Liver (tissue), 9 donors: Measurements from ENCODE around the gene TRIM25. TPM values are rescaled to one million over a fixed set of nuclear protein-coding genes. Genes with fewer than 3 reads are reported as not detected.

ENCODE experiments used
- DNase-seq: peaks from one replicate; pipeline ENCODE4 v3.0.0-alpha.2; 2017; ENCODE audit warnings: low spot score
- H3K27ac ChIP-seq, 2 donors: one replicate each; pipeline ENCODE4 v1.7.0; 2013; ENCODE audit warnings: inconsistent platforms in 2 of 2, low read length in 2 of 2, control low read depth in 1 of 2, low read depth in 1 of 2, mild to moderate bottlenecking in 1 of 2
- H3K27me3 ChIP-seq, 4 donors: one replicate each; pipeline versions ENCODE4 v1.6.1 to v1.7.0; 2013; ENCODE audit warnings: low read length in 3 of 4, inconsistent platforms in 1 of 4, mild to moderate bottlenecking in 1 of 4, moderate library complexity in 1 of 4; ENCODE audit not compliant: control insufficient read depth in 4 of 4, insufficient read depth in 4 of 4
- H3K36me3 ChIP-seq, 4 donors: one replicate each; pipeline versions ENCODE4 v1.6.1 to v1.7.0; 2013; ENCODE audit warnings: low read length in 3 of 4, mild to moderate bottlenecking in 3 of 4, low read depth in 1 of 4, moderate library complexity in 1 of 4; ENCODE audit not compliant: control insufficient read depth in 4 of 4, insufficient read depth in 3 of 4
- H3K4me1 ChIP-seq, 4 donors: one replicate each; pipeline versions ENCODE4 v1.6.1 to v1.7.0; 2013; ENCODE audit warnings: low read length in 3 of 4, mild to moderate bottlenecking in 3 of 4, moderate library complexity in 1 of 4; ENCODE audit not compliant: control insufficient read depth in 4 of 4, insufficient read depth in 4 of 4
- H3K4me3 ChIP-seq, 3 donors: one replicate each; pipeline versions ENCODE4 v1.6.1 to v1.7.0; 2013; ENCODE audit warnings: low read length in 3 of 3, control low read depth in 1 of 3, low read depth in 1 of 3, mild to moderate bottlenecking in 1 of 3
- H3K9ac ChIP-seq, 2 donors: one replicate each; pipeline ENCODE4 v1.7.0; 2013; ENCODE audit warnings: low read length in 2 of 2, mild to moderate bottlenecking in 2 of 2, moderate library complexity in 2 of 2, control low read depth in 1 of 2, low read depth in 1 of 2
- H3K9me3 ChIP-seq, 4 donors: one replicate each; pipeline versions ENCODE4 v1.6.1 to v1.7.0; 2013; ENCODE audit warnings: low read length in 3 of 4; ENCODE audit not compliant: control insufficient read depth in 4 of 4
- CTCF ChIP-seq: fragments of 150-350 bp; IDR thresholded peaks from 2 replicates; pipeline ENCODE4 v1.5.1; 2017; ENCODE audit warnings: improper control_type of control experiment, low read depth, low read length; ENCODE audit not compliant: missing input control
- EGR1 ChIP-seq, 2 donors: IDR thresholded peaks; 2 replicates each; pipeline ENCODE4 v1.6.1; 2016 to 2018; ENCODE audit warnings: antibody characterized with exemption in 2 of 2, low read depth in 2 of 2
- FOXA1 ChIP-seq: IDR thresholded peaks from 2 replicates; pipeline ENCODE4 v1.6.1; 2016; ENCODE audit warnings: antibody characterized with exemption
- FOXA2 ChIP-seq: IDR thresholded peaks from 2 replicates; pipeline ENCODE4 v1.6.1; 2016; ENCODE audit warnings: antibody characterized with exemption
- GABPA ChIP-seq, 2 donors: IDR thresholded peaks in 1 of 2; conservative IDR thresholded peaks in 1 of 2; 2 replicates each; pipeline ENCODE4 v1.6.1; 2016; ENCODE audit warnings: antibody characterized with exemption in 2 of 2, mild to moderate bottlenecking in 1 of 2, moderate library complexity in 1 of 2
- HNF4A ChIP-seq, 2 donors: conservative IDR thresholded peaks; 2 replicates each; pipeline ENCODE4 v1.6.1; 2016; ENCODE audit warnings: antibody characterized with exemption in 2 of 2, mild to moderate bottlenecking in 2 of 2
- HNF4G ChIP-seq: IDR thresholded peaks from 2 replicates; pipeline ENCODE4 v1.6.1; 2016; ENCODE audit warnings: antibody characterized with exemption
- JUND ChIP-seq, 2 donors: IDR thresholded peaks; 2 replicates each; pipeline ENCODE4 v1.6.1; 2016; ENCODE audit warnings: antibody characterized with exemption in 2 of 2
- NR2F2 ChIP-seq: IDR thresholded peaks from 2 replicates; pipeline ENCODE4 v1.6.1; 2016; ENCODE audit warnings: antibody characterized with exemption
- RAD21 ChIP-seq, 2 donors: IDR thresholded peaks; 2 replicates each; pipeline ENCODE4 v1.6.1; 2016; ENCODE audit warnings: antibody characterized with exemption in 2 of 2, mild to moderate bottlenecking in 2 of 2
- REST ChIP-seq: IDR thresholded peaks from 2 replicates; pipeline ENCODE4 v1.6.1; 2016; ENCODE audit warnings: antibody characterized with exemption, mild to moderate bottlenecking
- RXRA ChIP-seq, 2 donors: IDR thresholded peaks; 2 replicates each; pipeline ENCODE4 v1.6.1; 2017 to 2018; ENCODE audit warnings: antibody characterized with exemption in 2 of 2, mild to moderate bottlenecking in 1 of 2
- SP1 ChIP-seq: IDR thresholded peaks from 2 replicates; pipeline ENCODE4 v1.6.1; 2018; ENCODE audit warnings: antibody characterized with exemption, mild to moderate bottlenecking
- TAF1 ChIP-seq: conservative IDR thresholded peaks from 2 replicates; pipeline ENCODE4 v1.6.1; 2016; ENCODE audit warnings: antibody characterized with exemption, mild to moderate bottlenecking
- ZBTB33 ChIP-seq: IDR thresholded peaks from 2 replicates; pipeline ENCODE4 v1.6.1; 2016; ENCODE audit warnings: antibody characterized with exemption
- WGBS: extraction: QIAGEN DNeasy Blood & Tissue Kit; methylation state at CpG from one replicate; pipeline ENCODE4 v1.1.7; 2013; 5-methylcytosine and 5-hydroxymethylcytosine counted together
- polyA plus RNA-seq, 2 donors: library from polyadenylated mRNA; stranded (reverse) in 1 of 2; unstranded in 1 of 2; fragments of 200-250 nt in 1 of 2; fragments of >200 nt in 1 of 2; fragmentation: Nextera tagmentation in 1 of 2; extraction: Ambion mirVana in 1 of 2; gene quantifications; one replicate each; pipeline versions ENCODE4 v1.2.1 to v1.2.3, GENCODE V29; 2013 to 2015
- total RNA-seq, 2 donors: library from RNA; depleted of rRNA; stranded (reverse); fragments of >200 nt; gene quantifications; one replicate each; pipeline ENCODE4 v1.2.3, GENCODE V29; 2014
- TF ChIP-seq, protein P1 (sequence below): IDR thresholded peaks from 2 replicates; pipeline ENCODE4 v1.6.1; 2016; ENCODE audit warnings: antibody characterized with exemption
- donor health status: healthy.
- donor health status: healthy.
- donor health status: healthy.
- donor health status: healthy.
- donor health status: healthy.

Gene TRIM25
- total and polyA plus RNA-seq, 4 donors: 10.8 to 64.5 (median 15.6) TPM

DNA sequence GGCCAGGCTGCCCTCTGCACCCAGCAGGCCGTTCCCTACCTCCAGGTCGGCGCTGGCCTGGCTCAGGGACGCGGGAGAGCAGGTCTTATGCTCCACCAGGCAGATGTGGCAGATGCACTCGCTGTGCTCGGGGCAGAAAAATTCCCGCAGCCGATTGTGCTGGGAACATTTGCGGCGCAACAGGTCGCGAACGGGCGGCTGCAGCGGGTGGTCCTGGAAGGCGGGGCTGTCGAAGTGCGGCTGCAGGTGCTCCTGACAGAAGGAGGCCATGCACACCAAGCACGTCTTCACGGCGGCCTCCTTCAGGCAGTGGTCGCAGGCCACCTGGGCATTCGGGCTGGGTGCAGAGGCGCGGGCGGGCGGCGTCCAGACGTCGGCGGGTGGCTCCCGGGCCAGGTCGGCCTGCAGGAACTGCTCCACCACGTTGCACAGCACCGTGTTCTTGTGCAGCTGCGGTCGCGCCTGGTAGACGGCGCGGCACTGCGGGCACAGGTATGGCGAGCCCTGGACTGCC is 439 bp downstream of the TRIM25 start:
- H3K4me1 ChIP-seq: peaks cover 3 to 49% (median 42%) of the 10 kb centered on the region in 4 donors
- TF ChIP-seq EGR1 (IDR thresholded peaks at IDR 0.05; ENCODE audit: low read depth in 2 of 2): no peak
- TF ChIP-seq RAD21 (IDR thresholded peaks at IDR 0.05): no peak
- TF ChIP-seq ZBTB33: no peak
- TF ChIP-seq HNF4G: no peak
- TF ChIP-seq, protein P1, sequence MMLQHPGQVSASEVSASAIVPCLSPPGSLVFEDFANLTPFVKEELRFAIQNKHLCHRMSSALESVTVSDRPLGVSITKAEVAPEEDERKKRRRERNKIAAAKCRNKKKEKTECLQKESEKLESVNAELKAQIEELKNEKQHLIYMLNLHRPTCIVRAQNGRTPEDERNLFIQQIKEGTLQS: no peak
- TF ChIP-seq REST: no peak
- no peak for TF ChIP-seq FOXA1
- TF ChIP-seq TAF1: no peak
- no peak for TF ChIP-seq GABPA (IDR thresholded peaks at IDR 0.05 in 1 of 2, conservative IDR thresholded peaks at IDR 0.05 in 1 of 2)
- TF ChIP-seq NR2F2: no peak
- TF ChIP-seq CTCF: no peak
- TF ChIP-seq RXRA (IDR thresholded peaks at IDR 0.05): no peak
- no peak for TF ChIP-seq HNF4A (conservative IDR thresholded peaks at IDR 0.05)

GRCh38 chr17:56913000-56913311 is 893 bp downstream of the TRIM25 start:
- DNase-seq: no peak
- WGBS: 5% methylated on average over 7 of the region's 7 CpGs
- no peaks in the 10 kb centered on the region for H3K27me3 ChIP-seq
- peaks cover 3 to 52% (median 44%) of the 10 kb centered on the region in 4 donors for H3K4me1 ChIP-seq
- peak overlapping the region; percentile 92 for H3K9ac ChIP-seq
- H3K36me3 ChIP-seq: peaks cover 0 to 6% (median 2%) of the 10 kb centered on the region in 4 donors
- TF ChIP-seq RAD21 (IDR thresholded peaks at IDR 0.05) (no peak), RXRA (IDR thresholded peaks at IDR 0.05) (no peak), TAF1 (no peak), REST (no peak), SP1 (no peak), NR2F2 (no peak), JUND (IDR thresholded peaks at IDR 0.05) (no peak), FOXA1 (no peak), GABPA (IDR thresholded peaks at IDR 0.05 in 1 of 2, conservative IDR thresholded peaks at IDR 0.05 in 1 of 2) (no peak), FOXA2 (no peak), EGR1 (IDR thresholded peaks at IDR 0.05; ENCODE audit: low read depth in 2 of 2) (no peak), HNF4A (conservative IDR thresholded peaks at IDR 0.05) (no peak), CTCF (no peak)
- TF ChIP-seq, protein P1: no peak
- H3K9me3 ChIP-seq: no peaks in the 10 kb centered on the region
- H3K4me3 ChIP-seq: peak overlapping the region; percentile 94 to 98 (median 97)
- peak overlapping the region; percentile 98 to 100 for H3K27ac ChIP-seq

More for the DNA sequence above, 439 bp downstream of the TRIM25 start:
- Histone ChIP-seq H3K27ac (peak overlapping the region; percentile 98 to 100), H3K9me3 (no peaks in the 10 kb centered on the region), H3K27me3 (no peaks in the 10 kb centered on the region), H3K36me3 (peaks cover 0 to 1% (median 0%) of the 10 kb centered on the region in 4 donors), H3K4me3 (peak overlapping the region; percentile 94 to 98 (median 97)), H3K9ac (peak overlapping the region; percentile 92)
- WGBS: under 1% methylated on average over 44 of the region's 44 CpGs
- no peak for DNase-seq
